GM12878 (cell line): ENCODE measurements around the gene MAN1B1. TPM values are rescaled to one million over a fixed set of nuclear protein-coding genes. Genes with fewer than 3 reads are reported as not detected.

Experiments
- ATAC-seq: fragments of 200-7000 bp; cut with Tn5 transposase; 3 replicates; pipeline ENCODE4 v1.9.1; 2020; ENCODE audit warnings: mild to moderate bottlenecking, moderate library complexity
- BruUV-seq: library from RNA; stranded (reverse); fragments of 400-500 nt; replicated peaks from 2 replicates; lab custom pipeline; 2021; lab: Mats Ljungman, UMichigan
- CTCF ChIA-PET: fragments of 300-600 bp; sonication (Branson Sonifier 250); formaldehyde crosslinking; extraction: SDS; loops from one replicate; lab custom pipeline; 2021; ENCODE audit warnings: inconsistent platforms; lab: Yijun Ruan, JAX
- POLR2A ChIA-PET: fragments of 350-600 bp; formaldehyde crosslinking; extraction: SDS; loops from one replicate; lab custom pipeline; 2021; ENCODE audit warnings: inconsistent platforms; lab: Charles Lee
- RAD21 ChIA-PET: fragments of 300-600 bp; sonication (Branson Sonifier 250); formaldehyde crosslinking; loops from one replicate; lab custom pipeline; 2023; ENCODE audit warnings: antibody characterized with exemption; ENCODE audit not compliant: unreplicated experiment; lab: Charles Lee
- SMC1A ChIA-PET: fragments of 300-600 bp; sonication (Branson Sonifier 250); formaldehyde crosslinking; loops from one replicate; lab custom pipeline; 2023; ENCODE audit not compliant: unreplicated experiment, uncharacterized antibody; lab: Charles Lee
- DNase-seq: peaks from one replicate; pipeline ENCODE4 v3.0.0-alpha.2; 2011; ENCODE audit warnings: low read depth, low spot score
- FAIRE-seq: peaks from 3 replicates; lab custom pipeline; 2011; peaks lifted over from hg19 to GRCh38; lab: Jason Lieb, UNC
- H2AFZ ChIP-seq: 2 replicates; pipeline ENCODE4 v1.6.0; 2011; ENCODE audit warnings: low read depth, low read length, control low read depth; ENCODE audit not compliant: control insufficient read depth
- H3K27ac ChIP-seq: 2 replicates; pipeline ENCODE4 v1.5.1; 2011; ENCODE audit warnings: control low read depth; ENCODE audit not compliant: control insufficient read depth, insufficient read depth
- H3K27me3 ChIP-seq, 2 experiments: replicated peaks in 1 of 2; 2 replicates each; pipeline versions ENCODE4 v1.6.0 to v1.6.1; 2011; ENCODE audit warnings: low read length in 1 of 2; ENCODE audit not compliant: control insufficient read depth in 2 of 2, insufficient read depth in 2 of 2
- H3K36me3 ChIP-seq, 2 experiments: 2 replicates each; pipeline ENCODE4 v1.5.1; 2011; ENCODE audit warnings: low read length in 1 of 2; ENCODE audit not compliant: control insufficient read depth in 2 of 2, insufficient read depth in 2 of 2
- H3K4me1 ChIP-seq: 2 replicates; pipeline ENCODE4 v1.6.1; 2011; ENCODE audit warnings: mild to moderate bottlenecking, low read length, moderate library complexity, mixed read lengths; ENCODE audit not compliant: control insufficient read depth, insufficient read depth
- H3K4me2 ChIP-seq: 2 replicates; pipeline ENCODE4 v1.6.0; 2011; ENCODE audit warnings: control low read depth; ENCODE audit not compliant: control insufficient read depth, insufficient read depth
- H3K4me3 ChIP-seq: fragments of 200-600 bp; sonication (generic); 2 replicates; pipeline ENCODE4 v1.5.1; 2016
- H3K79me2 ChIP-seq: 2 replicates; pipeline ENCODE4 v1.6.0; 2011; ENCODE audit warnings: low read length; ENCODE audit not compliant: control insufficient read depth, insufficient read depth
- H3K9ac ChIP-seq: 2 replicates; pipeline ENCODE4 v1.8.0; 2011; ENCODE audit warnings: low read length, control low read depth, mixed read lengths; ENCODE audit not compliant: control insufficient read depth, insufficient read depth
- H3K9me3 ChIP-seq: replicated peaks from 3 replicates; pipeline ENCODE4 v1.5.1; 2011; ENCODE audit warnings: mild to moderate bottlenecking, low read length; ENCODE audit not compliant: control insufficient read depth, insufficient read depth
- H4K20me1 ChIP-seq: 2 replicates; pipeline ENCODE4 v1.6.0; 2011; ENCODE audit not compliant: control insufficient read depth, insufficient read depth
- BCL11A ChIP-seq: IDR thresholded peaks from 2 replicates; pipeline ENCODE4 v1.6.1; 2011; ENCODE audit warnings: low read depth, low read length
- BRCA1 ChIP-seq: IDR thresholded peaks from 2 replicates; pipeline ENCODE4 v1.6.1; 2011; ENCODE audit warnings: low read depth, low read length, improper control_type of control experiment
- CBFB ChIP-seq: IDR thresholded peaks from 2 replicates; pipeline ENCODE4 v1.6.1; 2016; ENCODE audit warnings: antibody characterized with exemption, low read depth
- EP300 ChIP-seq, 2 experiments: fragments of 150-350 bp in 1 of 2; IDR thresholded peaks; 2 replicates each; pipeline ENCODE4 v1.6.1; 2011 to 2012; ENCODE audit warnings: low read depth in 2 of 2, low read length in 2 of 2, borderline replicate concordance in 1 of 2, improper control_type of control experiment in 1 of 2, inconsistent platforms in 1 of 2; ENCODE audit not compliant: control insufficient read depth in 1 of 2
- FOXM1 ChIP-seq: IDR thresholded peaks from 2 replicates; pipeline ENCODE4 v1.6.1; 2012; ENCODE audit warnings: low read depth, mild to moderate bottlenecking, inconsistent platforms, low read length, moderate library complexity
- KAT2A ChIP-seq: conservative IDR thresholded peaks from 2 replicates; pipeline ENCODE4 v1.6.1; 2011; ENCODE audit warnings: low read depth, low read length; ENCODE audit not compliant: control insufficient read depth
- MTA2 ChIP-seq: fragments of 450-650 bp; IDR thresholded peaks from 2 replicates; pipeline ENCODE4 v1.6.1; 2016; ENCODE audit warnings: low read depth, mild to moderate bottlenecking, moderate library complexity
- NFYA ChIP-seq: IDR thresholded peaks from 2 replicates; pipeline ENCODE4 v1.6.1; 2011; ENCODE audit warnings: low read depth, mild to moderate bottlenecking, low read length, improper control_type of control experiment, borderline replicate concordance
- NFYB ChIP-seq: IDR thresholded peaks from 2 replicates; pipeline ENCODE4 v1.6.1; 2011; ENCODE audit warnings: low read depth, mild to moderate bottlenecking, low read length, improper control_type of control experiment, moderate library complexity; ENCODE audit not compliant: insufficient read depth
- NR2F1 ChIP-seq: fragments of 450-650 bp; conservative IDR thresholded peaks from 2 replicates; pipeline ENCODE4 v1.6.1; 2017; ENCODE audit warnings: mild to moderate bottlenecking
- RAD51 ChIP-seq: fragments of 450-650 bp; IDR thresholded peaks from 2 replicates; pipeline ENCODE4 v1.6.1; 2016; ENCODE audit warnings: moderate library complexity, mild to moderate bottlenecking, inconsistent platforms
- STAT3 ChIP-seq: IDR thresholded peaks from 2 replicates; pipeline ENCODE4 v1.6.1; 2011; ENCODE audit warnings: low read depth, low read length, improper control_type of control experiment
- SUPT20H ChIP-seq: IDR thresholded peaks from 2 replicates; pipeline ENCODE4 v1.6.1; 2011; ENCODE audit warnings: low read depth, mild to moderate bottlenecking, low read length, moderate library complexity, borderline replicate concordance; ENCODE audit not compliant: control insufficient read depth
- TAF1 ChIP-seq: IDR thresholded peaks from 2 replicates; pipeline ENCODE4 v1.6.1; 2011; ENCODE audit warnings: mild to moderate bottlenecking, low read depth, low read length, borderline replicate concordance
- TBL1XR1 ChIP-seq: IDR thresholded peaks from 2 replicates; pipeline ENCODE4 v1.6.1; 2012; ENCODE audit warnings: low read depth, low read length, improper control_type of control experiment
- TCF12 ChIP-seq: IDR thresholded peaks from 2 replicates; pipeline ENCODE4 v1.6.1; 2011; ENCODE audit warnings: low read depth, mild to moderate bottlenecking, low read length
- ZNF24 ChIP-seq: fragments of 450-650 bp; IDR thresholded peaks from 2 replicates; pipeline ENCODE4 v1.6.1; 2017; ENCODE audit warnings: antibody characterized with exemption, mild to moderate bottlenecking
- ZNF384 ChIP-seq: IDR thresholded peaks from 2 replicates; pipeline ENCODE4 v1.6.1; 2012; ENCODE audit warnings: low read depth, mild to moderate bottlenecking, low read length, improper control_type of control experiment, borderline replicate concordance
- WGBS: methylation state at CpG from one replicate; pipeline ENCODE4 v1.1.6; 2016; ENCODE audit warnings: low lambda C conversion rate; ENCODE audit not compliant: insufficient replicate concordance, insufficient coverage; ENCODE audit errors: missing lambda C conversion rate; 5-methylcytosine and 5-hydroxymethylcytosine counted together
- in situ Hi-C: fragments of 300-500 bp; cut with MboI; formaldehyde crosslinking; loops from 9 replicates; pipeline ENCODE4 v1.14.3; 2018; ENCODE audit warnings: mixed read lengths
- intact Hi-C: fragments of 100-400 bp; cut with micrococcal nuclease; formaldehyde crosslinking; loops from one replicate; pipeline ENCODE4 v1.14.2; 2022; ENCODE audit not compliant: unreplicated experiment
- polyA plus RNA-seq, 11 experiments: library from polyadenylated mRNA; depleted of rRNA in 4 of 11; unstranded in 6 of 11; stranded (reverse) in 5 of 11; fragments of >200 nt; fragmentation: Nextera tagmentation in 4 of 11; fragmentation: Illumina TruSeq in 1 of 11; extraction: Ambion mirVana in 4 of 11; extraction: Trizol in 1 of 11; gene quantifications; 1 replicate in 1 of 11; 2 replicates in 10 of 11; pipeline versions ENCODE4 v1.2.1 to v1.2.3, GENCODE V29; 2011 to 2016; ENCODE audit warnings: inconsistent platforms in 2 of 11, missing spikeins in 2 of 11, low read depth in 1 of 11
- total RNA-seq, 4 experiments: library from RNA; depleted of rRNA in 3 of 4; stranded (reverse); fragments of >200 nt in 3 of 4; fragmentation: Illumina TruSeq in 1 of 4; extraction: Trizol in 1 of 4; gene quantifications; 2 replicates each; pipeline versions ENCODE4 v1.2.1 to v1.2.3, GENCODE V29; 2013 to 2021
- TF ChIP-seq, protein P1 (sequence below): fragments of 450-650 bp; conservative IDR thresholded peaks from 2 replicates; pipeline ENCODE4 v1.6.1; 2017; ENCODE audit warnings: mild to moderate bottlenecking, moderate library complexity

MAN1B1 gene
- total and polyA plus RNA-seq, 10 of the 15 experiments (the other 5 are each of a cell fraction or from before 2014, with no cell fraction given), result 0.71 to 34.1 (median 22.7) TPM

DNA sequence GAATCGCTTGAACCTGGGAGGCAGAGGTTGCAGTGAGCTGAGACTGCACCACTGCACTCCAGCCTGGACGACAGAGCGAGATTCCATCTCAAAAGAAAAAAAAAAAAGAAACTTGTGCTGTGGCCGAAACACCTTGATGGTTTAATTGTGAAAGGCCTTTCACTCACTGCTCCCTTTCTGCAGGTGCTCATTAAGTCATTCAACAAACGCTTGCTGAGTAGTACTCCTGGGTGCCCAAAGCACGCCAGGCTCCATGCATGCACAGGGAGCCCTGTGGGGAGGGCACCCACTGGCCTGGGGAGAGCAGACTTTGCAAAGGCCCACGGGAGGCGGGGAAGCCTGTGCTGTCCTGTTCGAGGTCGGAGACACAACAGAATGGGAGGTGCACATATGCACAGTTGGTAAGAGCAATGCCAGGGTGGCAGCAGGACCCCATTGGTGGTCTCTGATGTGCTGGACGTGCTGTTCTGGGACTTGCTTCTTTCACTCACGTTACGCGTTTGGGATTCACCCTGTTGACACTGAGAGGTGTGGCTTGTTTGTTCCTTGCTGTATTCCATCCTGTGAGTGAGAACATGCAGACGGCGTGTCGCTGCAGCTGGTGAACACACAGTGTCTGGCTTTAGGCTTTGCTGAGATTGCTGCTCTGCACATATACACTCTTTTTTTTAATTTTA, 29.9 kb upstream of the MAN1B1 start:
- 50% methylated on average over 17 of the region's 17 CpGs for WGBS
- Histone ChIP-seq H3K4me1 (no peaks in the 10 kb centered on the region), H3K9me3 (no peaks in the 10 kb centered on the region), H4K20me1 (no peaks in the 10 kb centered on the region), H3K36me3 (no peaks in the 10 kb centered on the region), H3K27me3 (peaks cover 6 to 13% of the 10 kb centered on the region in 2 experiments; a peak in 3 of 4 replicates), H3K4me2 (no peak overlapping the region)
- DNase-seq, result no peak
- in situ Hi-C loops (no loop called here), intact Hi-C loops (no loop called here)
- SMC1A ChIA-PET, result no interaction called here
- TF ChIP-seq KAT2A, result no peak
- TF ChIP-seq EP300 (IDR thresholded peaks at IDR 0.05; ENCODE audit: borderline replicate concordance in 1 of 2, control insufficient read depth in 1 of 2, low read depth in 2 of 2, low read length in 2 of 2), result no peak
- no peak for TF ChIP-seq FOXM1
- TF ChIP-seq TAF1, result no peak
- TF ChIP-seq TBL1XR1, result no peak
- TF ChIP-seq NFYA, result no peak
- no peak for TF ChIP-seq MTA2
- no peak for TF ChIP-seq TCF12
- no peak for TF ChIP-seq STAT3
- no peak for TF ChIP-seq BCL11A
- no peak for TF ChIP-seq SUPT20H
- no peak for TF ChIP-seq CBFB
- TF ChIP-seq, protein P1, sequence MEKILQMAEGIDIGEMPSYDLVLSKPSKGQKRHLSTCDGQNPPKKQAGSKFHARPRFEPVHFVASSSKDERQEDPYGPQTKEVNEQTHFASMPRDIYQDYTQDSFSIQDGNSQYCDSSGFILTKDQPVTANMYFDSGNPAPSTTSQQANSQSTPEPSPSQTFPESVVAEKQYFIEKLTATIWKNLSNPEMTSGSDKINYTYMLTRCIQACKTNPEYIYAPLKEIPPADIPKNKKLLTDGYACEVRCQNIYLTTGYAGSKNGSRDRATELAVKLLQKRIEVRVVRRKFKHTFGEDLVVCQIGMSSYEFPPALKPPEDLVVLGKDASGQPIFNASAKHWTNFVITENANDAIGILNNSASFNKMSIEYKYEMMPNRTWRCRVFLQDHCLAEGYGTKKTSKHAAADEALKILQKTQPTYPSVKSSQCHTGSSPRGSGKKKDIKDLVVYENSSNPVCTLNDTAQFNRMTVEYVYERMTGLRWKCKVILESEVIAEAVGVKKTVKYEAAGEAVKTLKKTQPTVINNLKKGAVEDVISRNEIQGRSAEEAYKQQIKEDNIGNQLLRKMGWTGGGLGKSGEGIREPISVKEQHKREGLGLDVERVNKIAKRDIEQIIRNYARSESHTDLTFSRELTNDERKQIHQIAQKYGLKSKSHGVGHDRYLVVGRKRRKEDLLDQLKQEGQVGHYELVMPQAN, result no peak
- TF ChIP-seq RAD51, result no peak
- TF ChIP-seq ZNF24, result no peak
- no peak for TF ChIP-seq NFYB
- TF ChIP-seq ZNF384, result no peak
- TF ChIP-seq BRCA1, result no peak
- no peak for TF ChIP-seq NR2F1
- TF ChIP-seq, all 136 proteins: peak for 0
- FAIRE-seq (no peak), ATAC-seq (no peak)
- BruUV-seq, result no TSS peak
- Histone ChIP-seq H2AFZ (no peak overlapping the region), H3K4me3 (no peak overlapping the region), H3K27ac (no peak overlapping the region), H3K79me2 (no peaks in the 10 kb centered on the region), H3K9ac (no peak overlapping the region)
- POLR2A ChIA-PET, result no interaction called here
- CTCF ChIA-PET, result interaction anchor here (1.5 to 2.1 kb wide), 4 partner anchors 10 to 28 kb away, joined by 4 to 10 read pairs (median 6); partner anchors contain the start of gene NPDC1
- RAD21 ChIA-PET, result no interaction called here
